H1 (cell line): ENCODE results near the gene ZBTB46. TPM values are rescaled to one million over a fixed set of nuclear protein-coding genes. Genes with fewer than 3 reads are reported as not detected.
A peak's percentile ranks its signal among the peaks of the same experiment; 100 is the strongest.

Source experiments
- CTCF ChIA-PET: fragments of 300-600 bp; sonication (Branson Sonifier 250); formaldehyde crosslinking; loops from one replicate; lab custom pipeline; 2021; ENCODE audit not compliant: partially characterized antibody; lab: Charles Lee
- POLR2A ChIA-PET: fragments of 300-600 bp; sonication (Branson Sonifier 250); formaldehyde crosslinking; loops from one replicate; lab custom pipeline; 2021; ENCODE audit warnings: inconsistent platforms; ENCODE audit not compliant: partially characterized antibody; lab: Charles Lee
- DNase-seq, 2 experiments: peaks; one replicate each; pipeline versions ENCODE4 v3.0.0 to v3.0.0-alpha.2; 2010 to 2022; ENCODE audit warnings: low spot score in 2 of 2, low read depth in 1 of 2, mixed read lengths in 1 of 2
- FAIRE-seq: peaks from 2 replicates; lab custom pipeline; 2011; peaks lifted over from hg19 to GRCh38; lab: Jason Lieb, UNC
- H2AFZ ChIP-seq: 2 replicates; pipeline ENCODE4 v1.8.1; 2012; ENCODE audit warnings: low read length, inconsistent platforms
- H2AK5ac ChIP-seq: 2 replicates; pipeline ENCODE4 v1.6.1; 2013; ENCODE audit warnings: low read depth, low read length
- H2BK120ac ChIP-seq: replicated peaks from 2 replicates; pipeline ENCODE3; 2013; ENCODE audit warnings: low read depth, low read length, inconsistent platforms
- H2BK12ac ChIP-seq: 2 replicates; pipeline ENCODE4 v1.6.1; 2013; ENCODE audit warnings: low read depth, low read length
- H2BK15ac ChIP-seq: 2 replicates; pipeline ENCODE4 v1.6.1; 2013; ENCODE audit warnings: low read length
- H2BK20ac ChIP-seq: 2 replicates; pipeline ENCODE4 v1.6.1; 2013; ENCODE audit warnings: low read length
- H2BK5ac ChIP-seq: 2 replicates; pipeline ENCODE4 v1.6.1; 2013; ENCODE audit warnings: low read depth, low read length
- H3K14ac ChIP-seq: 2 replicates; pipeline ENCODE4 v1.6.1; 2013; ENCODE audit warnings: inconsistent platforms; ENCODE audit not compliant: insufficient read length
- H3K18ac ChIP-seq: 2 replicates; pipeline ENCODE4 v1.6.1; 2013; ENCODE audit warnings: low read length; ENCODE audit errors: extremely low read depth
- H3K23ac ChIP-seq: 2 replicates; pipeline ENCODE4 v1.6.1; 2013; ENCODE audit warnings: inconsistent platforms; ENCODE audit not compliant: insufficient read length
- H3K23me2 ChIP-seq: 2 replicates; pipeline ENCODE4 v1.6.1; 2013; ENCODE audit warnings: low read depth, low read length
- H3K27ac ChIP-seq: 2 replicates; pipeline ENCODE4 v1.6.1; 2011; ENCODE audit warnings: low read depth, low read length, inconsistent platforms
- H3K27me3 ChIP-seq, 4 experiments: replicated peaks in 1 of 4; 1 replicate in 1 of 4; 2 replicates in 3 of 4; pipeline versions ENCODE4 v1.6.1 to v1.8.1; 2011 to 2013; ENCODE audit warnings: low read length in 3 of 4, mild to moderate bottlenecking in 3 of 4, inconsistent platforms in 2 of 4, mixed read lengths in 2 of 4, moderate library complexity in 1 of 4; ENCODE audit not compliant: control insufficient read depth in 3 of 4, insufficient read depth in 3 of 4; ENCODE audit errors: extremely low read depth in 1 of 4
- H3K36me3 ChIP-seq, 4 experiments: 2 replicates each; pipeline versions ENCODE4 v1.6.1 to v1.8.1; 2011 to 2013; ENCODE audit warnings: mild to moderate bottlenecking in 4 of 4, low read length in 3 of 4, moderate library complexity in 2 of 4, control low read depth in 1 of 4, inconsistent platforms in 1 of 4; ENCODE audit not compliant: insufficient read depth in 4 of 4, control insufficient read depth in 2 of 4
- H3K4ac ChIP-seq: replicated peaks from 2 replicates; pipeline ENCODE3; 2013; ENCODE audit warnings: low read length, low read depth, mixed read lengths, inconsistent platforms; ENCODE audit not compliant: insufficient read length
- H3K4me1 ChIP-seq, 4 experiments: replicated peaks in 1 of 4; 1 replicate in 1 of 4; 2 replicates in 3 of 4; pipeline versions ENCODE4 v1.6.1 to v1.8.1; 2011 to 2013; ENCODE audit warnings: low read length in 3 of 4, inconsistent platforms in 2 of 4, mixed read lengths in 1 of 4; ENCODE audit not compliant: insufficient read depth in 4 of 4, control insufficient read depth in 3 of 4
- H3K4me2 ChIP-seq, 2 experiments: 2 replicates each; pipeline versions ENCODE4 v1.6.1 to v1.8.1; 2011 to 2013; ENCODE audit warnings: low read depth in 2 of 2, low read length in 2 of 2, control low read depth in 1 of 2, inconsistent platforms in 1 of 2, mild to moderate bottlenecking in 1 of 2; ENCODE audit not compliant: insufficient read depth in 1 of 2
- H3K4me3 ChIP-seq, 4 experiments: fragments of 200-600, 300-600 bp in 1 of 4; sonication (generic), shearing (Covaris generic), sonication (Bioruptor Twin) in 1 of 4; 2 replicates each; pipeline versions ENCODE4 v1.5.1 to v1.8.1; 2011 to 2016; ENCODE audit warnings: low read length in 4 of 4, low read depth in 3 of 4, control low read depth in 2 of 4, inconsistent platforms in 2 of 4, mild to moderate bottlenecking in 2 of 4, mixed read lengths in 1 of 4, moderate library complexity in 1 of 4; ENCODE audit not compliant: insufficient read depth in 2 of 4; ENCODE audit errors: extremely low read depth in 1 of 4
- H3K56ac ChIP-seq: replicated peaks from 2 replicates; pipeline ENCODE3; 2013; ENCODE audit warnings: low read depth, mild to moderate bottlenecking, mixed read lengths, low read length, inconsistent platforms; ENCODE audit not compliant: insufficient read length
- H3K79me1 ChIP-seq: 2 replicates; pipeline ENCODE4 v1.6.1; 2013; ENCODE audit warnings: low read depth, low read length, control low read depth
- H3K79me2 ChIP-seq, 2 experiments: 2 replicates each; pipeline versions ENCODE4 v1.6.1 to v1.8.1; 2012 to 2013; ENCODE audit warnings: low read length in 2 of 2, mild to moderate bottlenecking in 2 of 2, inconsistent platforms in 1 of 2; ENCODE audit not compliant: insufficient read depth in 2 of 2, control insufficient read depth in 1 of 2
- H3K9ac ChIP-seq, 4 experiments: replicated peaks in 1 of 4; 1 replicate in 1 of 4; 2 replicates in 3 of 4; pipeline versions ENCODE4 v1.6.1 to v1.8.1; 2011 to 2013; ENCODE audit warnings: low read depth in 3 of 4, low read length in 3 of 4, control low read depth in 2 of 4, mild to moderate bottlenecking in 2 of 4, moderate library complexity in 2 of 4, inconsistent platforms in 1 of 4; ENCODE audit errors: extremely low read depth in 1 of 4
- H3K9me3 ChIP-seq, 2 experiments: 2 replicates each; pipeline versions ENCODE4 v1.6.1 to v1.8.1; 2012 to 2013; ENCODE audit warnings: mild to moderate bottlenecking in 2 of 2, moderate library complexity in 2 of 2, control low read depth in 1 of 2, inconsistent platforms in 1 of 2, low read depth in 1 of 2, low read length in 1 of 2, mixed read lengths in 1 of 2; ENCODE audit not compliant: insufficient read depth in 2 of 2
- H4K20me1 ChIP-seq, 2 experiments: replicated peaks in 1 of 2; 2 replicates each; pipeline versions ENCODE3 to v1.8.1; 2011 to 2013; ENCODE audit warnings: inconsistent platforms in 2 of 2, low read length in 2 of 2, mild to moderate bottlenecking in 1 of 2; ENCODE audit not compliant: insufficient read depth in 2 of 2, control insufficient read depth in 1 of 2
- H4K5ac ChIP-seq: 2 replicates; pipeline ENCODE4 v1.6.1; 2013; ENCODE audit warnings: low read length, low read depth, mixed read lengths, inconsistent platforms; ENCODE audit not compliant: insufficient read length
- H4K8ac ChIP-seq: 2 replicates; pipeline ENCODE4 v1.8.0; 2013; ENCODE audit warnings: mild to moderate bottlenecking, moderate library complexity, low read length, inconsistent platforms; ENCODE audit not compliant: insufficient read depth; ENCODE audit errors: extremely low read depth
- H4K91ac ChIP-seq: replicated peaks from 2 replicates; pipeline ENCODE3; 2013; ENCODE audit warnings: low read length, mixed read lengths, inconsistent platforms; ENCODE audit not compliant: insufficient read length
- BRCA1 ChIP-seq: IDR thresholded peaks from 2 replicates; pipeline ENCODE4 v1.6.1; 2012; ENCODE audit warnings: low read depth, low read length, improper control_type of control experiment
- PHF8 ChIP-seq: fragments of 200-600 bp; sonication (generic); conservative IDR thresholded peaks from 2 replicates; pipeline ENCODE4 v1.7.1; 2012; ENCODE audit warnings: low read depth, mild to moderate bottlenecking, inconsistent platforms, low read length, moderate library complexity
- TAF1 ChIP-seq: IDR thresholded peaks from 2 replicates; pipeline ENCODE4 v1.6.1; 2011; ENCODE audit warnings: mild to moderate bottlenecking, low read depth, low read length
- WGBS, 2 experiments: shearing (Covaris generic) in 1 of 2; methylation state at CpG; one replicate each; pipeline versions ENCODE4 v1.1.6 to v1.1.7; 2013 to 2015; ENCODE audit warnings: low lambda C conversion rate in 2 of 2, mixed read lengths in 2 of 2, inconsistent platforms in 1 of 2, low coverage in 1 of 2, missing lambda C conversion rate in 1 of 2; ENCODE audit not compliant: insufficient replicate concordance in 2 of 2, insufficient coverage in 1 of 2, insufficient read length in 1 of 2; ENCODE audit errors: extremely low coverage in 1 of 2, missing lambda C conversion rate in 1 of 2; 5-methylcytosine and 5-hydroxymethylcytosine counted together
- polyA plus RNA-seq, 7 experiments: library from polyadenylated mRNA; depleted of rRNA in 3 of 7; stranded (reverse) in 5 of 7; unstranded in 2 of 7; fragments of >200 nt in 5 of 7; fragments of 200-250 nt in 2 of 7; gene quantifications; 1 replicate in 5 of 7; 2 replicates in 1 of 7; 4 replicates in 1 of 7; pipeline versions ENCODE4 v1.2.1 to v1.2.3, GENCODE V29; 2011 to 2013; ENCODE audit warnings: missing spikeins in 2 of 7, mixed read lengths in 2 of 7
- total RNA-seq: library from RNA; stranded (reverse); fragmentation: NEBNext Ultra II Directional; extraction: Animal tissue kit (Norgen Biotek cat#: 25700); gene quantifications from 2 replicates; pipeline ENCODE4 v1.2.1, GENCODE V29; 2021

Gene ZBTB46
- total and polyA plus RNA-seq, 2 of the 8 experiments (the other 6 are each of a cell fraction or from before 2014, with no cell fraction given), result 6.4 to 22.4 TPM

- no peak overlapping the region for H3K23ac ChIP-seq
- no peaks in the 10 kb centered on the region for H3K79me2 ChIP-seq
- WGBS, 2 experiments, result 70% methylated on average over 3 of the region's 6 CpGs; no CpG with 5 or more reads in 1 of the 2 experiments
- no peak overlapping the region for H2BK20ac ChIP-seq
- peak overlapping the region in 1 of 4 experiments; percentile 45; a peak in 2 of 8 replicates for H3K4me3 ChIP-seq
- H2AFZ ChIP-seq, result no peak overlapping the region
- no peak overlapping the region for H3K14ac ChIP-seq
- H3K36me3 ChIP-seq, result peaks cover 0 to 3% (median 0%) of the 10 kb centered on the region in 4 experiments; a peak in 1 of 8 replicates
- peaks cover 0 to 15% of the 10 kb centered on the region in 2 experiments for H4K20me1 ChIP-seq
- H3K4me1 ChIP-seq, result peaks cover 0 to 12% (median 7%) of the 10 kb centered on the region in 4 experiments; a peak in 4 of 7 replicates
- H2BK12ac ChIP-seq, result no peak overlapping the region
- no peaks in the 10 kb centered on the region for H3K79me1 ChIP-seq
- no peak overlapping the region for H3K4ac ChIP-seq
- H3K56ac ChIP-seq, result no peak overlapping the region
- H2BK5ac ChIP-seq, result 0 out of 2 replicates have a peak overlapping the region, but pooled peaks have one; percentile 60
- H3K27me3 ChIP-seq, result no peaks in the 10 kb centered on the region
- no peaks in the 10 kb centered on the region; a peak in 1 of 4 replicates for H3K9me3 ChIP-seq
- H3K23me2 ChIP-seq, result peaks cover 8% of the 10 kb centered on the region; the same call in 1 of the 2 replicates
- peak overlapping the region; percentile 55 for H4K91ac ChIP-seq
- DNase-seq (peak in 1 of 2 experiments; percentile 69), FAIRE-seq (no peak)
- no peak overlapping the region for H3K27ac ChIP-seq
- ChIA-PET CTCF (interaction anchor here (0.6 to 1.1 kb wide), 4 partner anchors 11 to 1534 kb away, joined by 3 to 4 read pairs (median 3); partner anchors contain the start of genes ARFRP1, PTK6 and ZGPAT), POLR2A (interaction anchor here (0.8 to 4.2 kb wide), 11 partner anchors 8 to 198 kb away, joined by 3 to 49 read pairs (median 5); partner anchors contain the start of genes ARFRP1, LIME1, RTEL1 and ZGPAT)
- H3K4me2 ChIP-seq, result peak overlapping the region; percentile 58 to 65; a peak in 3 of 4 replicates
- H4K5ac ChIP-seq, result no peak overlapping the region
- H2AK5ac ChIP-seq, result no peak overlapping the region
- H2BK120ac ChIP-seq, result no peak overlapping the region
- no peak overlapping the region for H3K9ac ChIP-seq
- no peak overlapping the region for H3K18ac ChIP-seq
- no peak overlapping the region for H2BK15ac ChIP-seq
- H4K8ac ChIP-seq, result peak overlapping the region; percentile 72
- no peak for TF ChIP-seq BRCA1
- TF ChIP-seq TAF1, result peak; percentile 32; the same call in 1 of the 2 replicates
- 0 out of 2 replicates have a peak, but pooled peaks have one; percentile 22 for TF ChIP-seq PHF8
These were observed 134.8 kb downstream of the ZBTB46 start for GRCh38 chr20:63696306-63696627.
